HG03108 (cell line): ENCODE results near the gene NR2F1.
"Not testable (repeated sequence)": the region's sequence is repeated elsewhere in the genome, so short reads cannot be mapped to it uniquely, and the experiment has no call there.

Experiments
- ATAC-seq: cut with Tn5 transposase; IDR thresholded peaks from one replicate; pipeline ENCODE4 v1.9.1; 2021; ENCODE audit warnings: moderate library complexity; ENCODE audit not compliant: unreplicated experiment

The NR2F1 gene

GRCh38 chr5:93582677-93583438 lies at the start of gene NR2F1:
NR2F1 (plus strand) TSS chr5:93583222; CDS start chr5:93585024, 1,802 bp downstream.
- ATAC-seq, result no peak

DNA sequence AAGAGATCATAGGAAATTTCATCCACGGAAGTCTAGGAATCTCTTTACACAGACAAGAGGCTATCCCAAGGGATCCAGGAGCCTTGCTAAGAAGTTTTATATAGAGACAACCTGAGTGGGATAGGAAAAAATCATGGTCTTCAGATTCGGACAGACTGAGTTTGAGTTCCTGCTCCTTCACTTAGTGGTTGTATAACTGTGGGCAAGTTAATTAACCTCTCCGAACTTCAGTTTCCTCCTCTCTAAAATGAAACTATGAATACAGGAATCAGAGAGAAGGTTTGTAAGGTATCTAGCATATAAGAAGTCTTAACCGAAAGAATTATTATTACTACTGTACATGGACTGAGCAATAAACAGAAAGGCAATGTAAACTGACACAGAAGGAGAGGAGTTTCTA lies 37.1 kb upstream of the NR2F1 start:
- ATAC-seq, result no peak

DNA sequence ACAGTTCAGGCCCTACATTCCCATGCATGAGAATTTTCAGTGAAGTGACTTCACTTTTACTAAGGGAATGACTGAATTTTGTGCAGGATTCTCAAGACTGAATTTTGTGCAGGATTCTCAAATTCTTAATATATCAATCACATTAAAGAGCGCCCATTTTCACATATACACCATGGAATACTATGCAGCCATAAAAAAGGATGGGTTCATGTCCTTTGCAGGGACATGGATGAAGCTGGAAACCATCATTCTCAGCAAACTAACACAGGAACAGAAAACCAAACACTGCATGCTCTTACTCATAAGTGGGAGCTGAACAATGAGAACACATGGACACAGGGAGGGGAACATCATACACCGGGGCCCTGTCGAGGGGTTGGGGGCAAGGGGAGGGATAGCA lies 33.4 kb upstream of the NR2F1 start:
- ATAC-seq, result not testable (repeated sequence)

- ATAC-seq, result no peak
Measured at GRCh38 chr5:93557021-93557604, 25.9 kb upstream of the NR2F1 start.

DNA sequence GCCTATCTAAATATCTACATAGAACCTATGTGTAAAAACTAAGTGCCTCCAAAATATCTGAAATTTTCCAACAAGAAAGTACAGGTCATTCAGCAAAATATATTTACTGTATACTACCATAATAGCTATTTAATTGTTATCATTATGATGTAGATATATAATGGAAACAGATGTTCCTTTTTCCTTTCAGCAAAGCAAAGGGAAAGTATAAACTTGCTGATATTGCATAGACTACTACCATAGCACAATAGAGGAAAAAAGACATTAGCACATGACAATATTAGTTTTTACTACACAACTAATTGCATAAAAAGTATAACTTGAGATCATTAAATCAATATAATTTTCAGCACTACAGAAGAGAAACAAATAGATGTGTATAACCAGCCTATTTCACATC lies 16.9 kb upstream of the NR2F1 start:
- no peak for ATAC-seq

- no peak for ATAC-seq
Measured at GRCh38 chr5:93567424-93567823, 15.6 kb upstream of the NR2F1 start.

GRCh38 chr5:93569300-93570160 lies 13.5 kb upstream of the NR2F1 start:
- no peak for ATAC-seq

DNA sequence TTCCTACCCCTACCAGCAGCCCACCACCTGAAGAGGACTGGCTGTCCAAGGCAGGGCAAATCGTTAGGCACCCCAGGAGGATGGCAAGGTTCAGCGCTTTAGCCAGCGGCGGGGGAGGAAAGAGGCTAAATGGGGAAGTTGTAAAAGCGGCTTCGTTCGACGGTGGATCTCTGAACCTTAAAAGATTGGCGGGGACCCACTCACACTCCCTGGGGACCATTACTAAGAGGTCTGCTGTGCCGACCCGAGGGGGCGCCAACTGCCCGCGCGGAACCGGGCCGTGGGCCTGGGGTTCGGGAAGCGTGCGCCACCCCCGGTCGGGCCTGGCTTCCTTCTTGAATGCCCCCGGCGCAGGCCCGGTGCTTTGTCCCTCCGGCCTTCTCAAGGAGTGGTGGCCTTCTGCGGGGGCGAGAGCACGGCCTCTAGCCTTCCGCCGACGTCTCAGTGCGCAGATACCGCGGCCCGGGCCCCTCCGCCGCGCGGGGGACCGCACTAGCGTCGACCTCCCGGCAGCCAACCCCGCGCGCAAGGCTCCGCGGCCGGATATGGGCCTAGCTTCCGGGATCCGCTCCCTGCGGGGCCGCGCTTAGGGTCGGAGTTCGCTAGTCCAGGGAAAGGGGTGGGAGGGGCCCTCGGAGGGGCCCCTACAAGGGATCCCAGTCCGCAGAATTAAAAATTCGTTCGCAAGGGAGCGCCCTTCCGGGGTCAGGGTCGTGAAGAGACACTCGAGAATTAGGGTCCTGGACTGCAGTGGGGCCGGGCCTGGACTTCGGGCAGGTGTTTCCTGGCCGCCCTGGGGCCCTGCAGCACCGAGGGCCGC lies 12.5 kb upstream of the NR2F1 start:
- no peak for ATAC-seq

- no peak for ATAC-seq
Measured at GRCh38 chr5:93571114-93571949, 11.7 kb upstream of the NR2F1 start.

DNA sequence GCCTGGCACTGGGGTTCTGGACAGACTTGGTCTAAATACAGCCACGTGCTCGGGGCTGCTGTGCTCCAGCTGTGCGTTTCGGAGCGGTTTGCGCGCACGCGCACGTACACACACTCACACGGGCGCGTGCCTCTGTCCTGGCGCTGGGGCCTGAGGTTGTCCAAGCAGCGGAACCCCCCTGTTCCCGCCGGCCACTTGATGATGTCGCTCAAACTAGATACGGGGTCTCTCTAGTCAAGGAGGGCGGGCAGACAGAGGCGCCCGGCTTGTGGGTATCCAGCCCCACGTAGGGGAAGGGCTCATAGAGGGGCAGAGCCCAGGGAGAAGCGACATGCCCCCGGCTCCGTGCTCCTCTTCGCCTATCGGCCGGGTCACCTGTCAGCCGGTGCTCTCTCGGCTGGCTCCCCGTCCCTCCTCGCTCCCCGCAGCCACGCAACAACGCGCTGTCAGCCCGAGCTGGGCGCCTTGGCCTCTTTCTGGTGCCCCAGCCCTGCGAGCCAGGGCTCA lies 10.9 kb upstream of the NR2F1 start:
- no peak for ATAC-seq

GRCh38 chr5:93572608-93573353 lies 10.2 kb upstream of the NR2F1 start:
- no peak for ATAC-seq

- no peak for ATAC-seq
Measured at GRCh38 chr5:93573354-93574351, 9.4 kb upstream of the NR2F1 start.

GRCh38 chr5:93574491-93575305 lies 8.3 kb upstream of the NR2F1 start:
- no peak for ATAC-seq

- no peak for ATAC-seq
Measured at GRCh38 chr5:93575461-93576414, 7.3 kb upstream of the NR2F1 start.

- ATAC-seq, result no peak
Measured at GRCh38 chr5:93576994-93577853, 5.8 kb upstream of the NR2F1 start.
